Testis (tissue), 2 donors: ENCODE results near the gene SNX20.

ENCODE experiments used
- POLR2A ChIP-seq: fragments of 450-650 bp; IDR thresholded peaks from one replicate; pipeline ENCODE4 v1.6.1; 2017; ENCODE audit warnings: antibody characterized with exemption, mild to moderate bottlenecking, moderate library complexity
- TF ChIP-seq, protein P1 (sequence below), 3 experiments: fragments of 450-650 bp in 2 of 3; fragments of 200-600 bp in 1 of 3; sonication (generic) in 1 of 3; IDR thresholded peaks; one replicate each; pipeline ENCODE4 v1.5.1; 2016 to 2019; ENCODE audit warnings: antibody characterized with exemption in 3 of 3, mild to moderate bottlenecking in 2 of 3, moderate library complexity in 1 of 3

DNA sequence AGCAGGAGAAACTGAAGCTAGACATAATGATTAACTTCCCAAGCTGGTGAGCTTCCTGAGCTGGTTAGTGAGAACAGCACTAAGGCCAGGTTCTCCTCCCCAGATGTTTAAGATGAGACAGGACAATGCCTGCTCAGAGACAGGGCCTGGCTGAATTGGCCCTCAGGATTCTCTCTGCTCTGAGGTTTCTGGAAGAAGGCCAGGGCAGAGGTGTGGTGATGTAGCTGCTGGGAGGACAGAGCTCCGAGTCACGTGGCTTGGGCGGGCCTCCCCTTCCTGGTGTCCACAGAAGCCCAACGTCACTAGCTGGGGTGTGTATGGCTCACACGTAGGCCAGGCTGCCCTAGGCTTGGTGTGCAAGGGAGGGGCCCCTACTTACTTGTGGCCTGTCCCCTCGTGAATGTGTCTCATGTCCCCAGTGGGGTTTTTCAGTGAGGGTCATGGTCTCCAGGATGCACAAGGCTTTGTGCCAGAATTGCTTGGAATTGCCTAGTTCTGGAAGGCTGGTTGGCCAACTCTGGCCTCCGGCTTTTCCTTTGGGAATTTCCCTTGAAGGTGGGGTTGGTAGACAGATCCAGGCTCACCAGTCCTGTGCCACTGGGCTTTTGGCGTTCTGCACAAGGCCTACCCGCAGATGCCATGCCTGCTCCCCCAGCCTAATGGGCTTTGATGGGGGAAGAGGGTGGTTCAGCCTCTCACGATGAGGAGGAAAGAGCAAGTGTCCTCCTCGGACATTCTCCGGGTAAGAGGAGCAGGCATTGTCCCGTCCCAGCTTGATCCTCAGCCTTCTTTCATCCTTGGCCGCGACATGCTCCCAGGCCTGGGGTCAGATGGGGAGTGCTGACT is 15.7 kb upstream of the SNX20 start:
- TF ChIP-seq, protein P1, sequence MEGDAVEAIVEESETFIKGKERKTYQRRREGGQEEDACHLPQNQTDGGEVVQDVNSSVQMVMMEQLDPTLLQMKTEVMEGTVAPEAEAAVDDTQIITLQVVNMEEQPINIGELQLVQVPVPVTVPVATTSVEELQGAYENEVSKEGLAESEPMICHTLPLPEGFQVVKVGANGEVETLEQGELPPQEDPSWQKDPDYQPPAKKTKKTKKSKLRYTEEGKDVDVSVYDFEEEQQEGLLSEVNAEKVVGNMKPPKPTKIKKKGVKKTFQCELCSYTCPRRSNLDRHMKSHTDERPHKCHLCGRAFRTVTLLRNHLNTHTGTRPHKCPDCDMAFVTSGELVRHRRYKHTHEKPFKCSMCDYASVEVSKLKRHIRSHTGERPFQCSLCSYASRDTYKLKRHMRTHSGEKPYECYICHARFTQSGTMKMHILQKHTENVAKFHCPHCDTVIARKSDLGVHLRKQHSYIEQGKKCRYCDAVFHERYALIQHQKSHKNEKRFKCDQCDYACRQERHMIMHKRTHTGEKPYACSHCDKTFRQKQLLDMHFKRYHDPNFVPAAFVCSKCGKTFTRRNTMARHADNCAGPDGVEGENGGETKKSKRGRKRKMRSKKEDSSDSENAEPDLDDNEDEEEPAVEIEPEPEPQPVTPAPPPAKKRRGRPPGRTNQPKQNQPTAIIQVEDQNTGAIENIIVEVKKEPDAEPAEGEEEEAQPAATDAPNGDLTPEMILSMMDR (IDR thresholded peaks at IDR 0.05) = no peak
- TF ChIP-seq POLR2A = no peak
